Gastrocnemius medialis (tissue), 4 donors: Measurements from ENCODE around the gene PAX2.

Experiments
- POLR2A ChIP-seq, 2 donors: fragments of 450-650 bp; IDR thresholded peaks; one replicate each; pipeline ENCODE4 v1.6.1; 2017; ENCODE audit warnings: antibody characterized with exemption in 2 of 2, mild to moderate bottlenecking in 2 of 2, moderate library complexity in 2 of 2
- TF ChIP-seq, protein P1 (sequence below), 5 experiments: fragments of 450-650 bp in 3 of 5; fragments of 200-600 bp in 2 of 5; sonication (generic) in 2 of 5; IDR thresholded peaks in 4 of 5; conservative IDR thresholded peaks in 1 of 5; 1 replicate in 4 of 5; 2 replicates in 1 of 5; pipeline ENCODE4 v1.5.1; 2016 to 2019; ENCODE audit warnings: antibody characterized with exemption in 5 of 5, mild to moderate bottlenecking in 3 of 5, moderate library complexity in 3 of 5

DNA sequence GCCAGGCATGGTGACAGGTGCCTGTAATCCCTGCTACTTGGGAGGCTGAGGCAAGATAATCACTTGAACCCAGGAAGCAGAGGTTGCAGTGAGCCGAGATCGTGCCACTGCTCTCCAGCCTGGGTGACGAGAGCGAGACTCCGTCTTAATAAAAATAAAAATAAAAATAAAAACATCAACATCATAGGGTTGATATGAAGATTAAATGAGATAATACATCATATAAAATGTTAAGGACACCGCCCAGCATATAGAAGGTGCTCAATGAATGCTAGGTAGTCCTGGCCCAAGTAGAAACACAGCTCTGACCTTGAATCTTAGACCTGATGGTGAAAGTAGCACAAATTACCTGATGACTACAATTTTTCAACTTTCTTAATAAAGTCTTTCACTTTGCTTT, 74.0 kb downstream of the PAX2 start:
- TF ChIP-seq, protein P1, sequence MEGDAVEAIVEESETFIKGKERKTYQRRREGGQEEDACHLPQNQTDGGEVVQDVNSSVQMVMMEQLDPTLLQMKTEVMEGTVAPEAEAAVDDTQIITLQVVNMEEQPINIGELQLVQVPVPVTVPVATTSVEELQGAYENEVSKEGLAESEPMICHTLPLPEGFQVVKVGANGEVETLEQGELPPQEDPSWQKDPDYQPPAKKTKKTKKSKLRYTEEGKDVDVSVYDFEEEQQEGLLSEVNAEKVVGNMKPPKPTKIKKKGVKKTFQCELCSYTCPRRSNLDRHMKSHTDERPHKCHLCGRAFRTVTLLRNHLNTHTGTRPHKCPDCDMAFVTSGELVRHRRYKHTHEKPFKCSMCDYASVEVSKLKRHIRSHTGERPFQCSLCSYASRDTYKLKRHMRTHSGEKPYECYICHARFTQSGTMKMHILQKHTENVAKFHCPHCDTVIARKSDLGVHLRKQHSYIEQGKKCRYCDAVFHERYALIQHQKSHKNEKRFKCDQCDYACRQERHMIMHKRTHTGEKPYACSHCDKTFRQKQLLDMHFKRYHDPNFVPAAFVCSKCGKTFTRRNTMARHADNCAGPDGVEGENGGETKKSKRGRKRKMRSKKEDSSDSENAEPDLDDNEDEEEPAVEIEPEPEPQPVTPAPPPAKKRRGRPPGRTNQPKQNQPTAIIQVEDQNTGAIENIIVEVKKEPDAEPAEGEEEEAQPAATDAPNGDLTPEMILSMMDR (IDR thresholded peaks at IDR 0.05 in 4 of 5, conservative IDR thresholded peaks at IDR 0.05 in 1 of 5), result no peak
- no peak for TF ChIP-seq POLR2A (IDR thresholded peaks at IDR 0.05)
